HG03039 (cell line): ENCODE measurements around the gene TARS2.

Experiments used
- ATAC-seq: cut with Tn5 transposase; IDR thresholded peaks from one replicate; pipeline ENCODE4 v1.9.1; 2021; ENCODE audit warnings: mild to moderate bottlenecking, moderate library complexity; ENCODE audit not compliant: unreplicated experiment

TARS2 gene, protein sequence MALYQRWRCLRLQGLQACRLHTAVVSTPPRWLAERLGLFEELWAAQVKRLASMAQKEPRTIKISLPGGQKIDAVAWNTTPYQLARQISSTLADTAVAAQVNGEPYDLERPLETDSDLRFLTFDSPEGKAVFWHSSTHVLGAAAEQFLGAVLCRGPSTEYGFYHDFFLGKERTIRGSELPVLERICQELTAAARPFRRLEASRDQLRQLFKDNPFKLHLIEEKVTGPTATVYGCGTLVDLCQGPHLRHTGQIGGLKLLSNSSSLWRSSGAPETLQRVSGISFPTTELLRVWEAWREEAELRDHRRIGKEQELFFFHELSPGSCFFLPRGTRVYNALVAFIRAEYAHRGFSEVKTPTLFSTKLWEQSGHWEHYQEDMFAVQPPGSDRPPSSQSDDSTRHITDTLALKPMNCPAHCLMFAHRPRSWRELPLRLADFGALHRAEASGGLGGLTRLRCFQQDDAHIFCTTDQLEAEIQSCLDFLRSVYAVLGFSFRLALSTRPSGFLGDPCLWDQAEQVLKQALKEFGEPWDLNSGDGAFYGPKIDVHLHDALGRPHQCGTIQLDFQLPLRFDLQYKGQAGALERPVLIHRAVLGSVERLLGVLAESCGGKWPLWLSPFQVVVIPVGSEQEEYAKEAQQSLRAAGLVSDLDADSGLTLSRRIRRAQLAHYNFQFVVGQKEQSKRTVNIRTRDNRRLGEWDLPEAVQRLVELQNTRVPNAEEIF

DNA sequence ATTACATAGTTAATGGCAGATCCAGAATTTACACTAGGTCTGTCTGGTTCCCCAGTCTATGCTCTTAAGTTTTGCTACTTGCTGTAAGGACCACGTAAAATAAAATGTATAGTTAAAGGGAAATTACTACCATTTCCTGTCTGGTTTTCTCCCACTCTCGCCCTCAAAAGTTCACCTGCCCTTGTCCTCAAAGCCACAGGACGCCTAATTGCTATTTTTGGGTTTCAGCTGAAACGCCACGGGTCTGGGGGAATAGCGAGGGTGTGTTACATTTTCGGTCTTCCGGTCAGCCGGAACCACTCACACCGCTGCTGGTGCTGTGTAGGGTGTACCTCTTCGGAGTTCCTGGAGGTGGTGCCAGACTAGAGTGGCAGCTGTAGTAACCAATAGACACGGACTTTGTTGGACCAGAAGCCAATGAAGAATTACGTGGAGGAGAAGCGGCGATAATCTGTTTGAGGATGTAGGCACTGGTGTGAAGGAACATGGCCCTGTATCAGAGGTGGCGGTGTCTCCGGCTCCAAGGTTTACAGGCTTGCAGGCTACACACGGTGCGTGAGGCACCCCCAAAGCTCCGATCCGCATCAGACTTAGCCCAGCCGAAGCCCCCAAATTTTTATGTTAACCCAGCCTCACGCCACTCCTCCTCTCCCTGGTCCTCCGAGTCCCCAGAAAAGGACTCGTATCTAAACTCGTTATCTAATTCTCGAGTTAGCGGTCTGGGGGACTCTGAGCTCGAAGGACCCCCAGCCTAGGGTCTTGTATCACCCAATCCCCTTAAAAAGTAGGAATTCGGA, at the start of gene TARS2:
Gene TARS2, plus strand, starts transcription at position 454 of the 797 bp plus-strand sequence. Its CDS starts 32 bp downstream, at position 486.
- ATAC-seq = peak; percentile 99

DNA sequence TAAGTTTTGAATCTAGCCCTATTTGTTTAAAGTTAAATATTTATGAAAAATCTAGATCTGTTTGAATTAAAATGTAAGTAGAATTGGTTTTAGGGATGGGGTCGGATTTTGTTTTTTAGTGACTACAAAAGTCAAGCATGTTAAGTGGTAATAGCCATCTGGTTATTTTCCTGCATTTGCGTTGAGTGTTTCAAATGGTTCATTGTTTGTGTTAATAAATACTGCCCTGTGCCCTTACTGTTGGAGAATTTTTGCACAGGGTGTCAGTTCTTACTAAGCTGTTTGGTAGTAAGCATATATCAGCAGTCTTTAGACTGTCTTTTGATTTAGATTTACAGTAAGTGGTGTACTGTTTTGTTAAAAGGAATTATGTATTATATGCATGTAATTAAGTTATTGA, 46.1 kb upstream of the TARS2 start:
- no peak for ATAC-seq

DNA sequence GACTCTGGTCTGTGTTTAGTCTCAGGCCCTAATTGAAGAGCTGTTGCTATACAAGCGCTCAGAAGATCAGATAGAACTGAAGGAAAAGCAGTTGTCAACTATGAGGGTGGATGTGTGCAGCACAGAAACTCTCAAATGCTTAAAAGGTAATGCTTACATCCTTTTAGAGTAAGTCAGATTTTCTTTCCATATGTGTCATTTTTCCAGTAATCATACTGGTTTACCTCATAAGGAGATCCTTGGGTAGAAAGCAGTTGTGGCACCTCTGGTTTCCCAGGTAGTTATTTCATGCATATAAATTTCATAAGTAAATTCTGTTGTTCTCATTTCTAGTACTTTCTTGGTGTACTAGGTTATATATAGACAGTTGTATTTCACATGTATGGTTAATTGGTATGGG, 43.0 kb upstream of the TARS2 start:
- no peak for ATAC-seq

DNA sequence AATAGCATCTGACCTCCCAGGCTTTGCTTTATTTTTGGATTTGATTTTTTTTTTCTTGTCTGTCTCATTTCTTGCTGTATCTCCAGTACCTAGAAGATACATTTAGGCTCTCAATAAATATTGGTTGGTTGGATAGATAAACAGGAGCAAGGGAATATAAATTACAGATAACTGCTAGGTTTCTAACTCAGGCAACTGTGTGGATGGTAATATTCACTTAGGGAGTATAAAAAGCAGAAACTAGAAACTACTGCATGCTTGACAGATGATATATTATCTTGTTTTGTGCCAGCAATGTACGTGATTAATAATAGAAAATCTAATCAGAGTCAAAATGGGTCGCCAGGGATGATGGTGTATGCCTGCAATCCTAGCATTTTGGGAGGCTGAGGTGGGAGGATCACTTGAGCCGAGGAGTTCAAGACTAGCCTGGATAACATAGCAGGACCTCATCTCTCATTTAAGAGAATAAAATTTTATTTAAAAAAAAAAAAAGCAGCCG, 31.0 kb upstream of the TARS2 start:
- ATAC-seq = no peak

DNA sequence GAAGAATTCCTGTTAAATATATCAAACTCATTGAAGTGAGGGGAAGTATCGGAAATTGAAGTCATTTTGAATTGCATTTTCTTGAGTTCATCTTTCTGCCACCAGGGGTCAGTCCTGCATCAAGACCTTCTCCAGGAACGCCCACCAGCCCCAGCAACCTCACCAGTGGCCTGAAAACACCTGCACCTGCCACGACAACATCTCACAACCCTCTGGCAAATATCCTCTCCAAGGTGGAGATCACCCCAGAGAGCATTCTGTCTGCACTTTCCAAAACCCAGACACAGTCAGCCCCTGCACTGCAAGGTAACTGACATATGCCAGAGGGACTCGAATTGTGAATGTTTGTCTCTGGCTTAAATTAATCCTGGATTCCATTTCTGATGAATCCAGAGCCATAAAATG, 22.8 kb upstream of the TARS2 start:
- ATAC-seq = no peak

DNA sequence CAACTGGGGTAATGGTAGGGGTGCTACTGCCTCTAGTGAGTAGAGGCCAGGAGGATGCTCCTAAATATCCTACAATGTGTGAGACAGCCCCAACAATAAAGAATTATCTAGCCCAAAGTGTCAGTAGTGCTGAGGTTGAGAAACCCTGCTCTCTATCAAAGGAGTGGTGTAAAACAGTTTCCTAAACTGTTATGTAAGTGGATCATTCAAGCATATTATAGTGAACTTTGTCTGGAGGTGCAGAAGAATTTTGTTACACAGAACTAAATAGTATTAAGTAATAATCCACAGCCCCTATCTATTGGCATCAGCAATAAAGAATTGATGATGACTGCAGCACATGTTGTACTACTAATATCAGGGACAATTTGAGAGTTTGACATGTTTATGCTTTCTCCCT, 20.3 kb upstream of the TARS2 start:
- ATAC-seq = no peak

DNA sequence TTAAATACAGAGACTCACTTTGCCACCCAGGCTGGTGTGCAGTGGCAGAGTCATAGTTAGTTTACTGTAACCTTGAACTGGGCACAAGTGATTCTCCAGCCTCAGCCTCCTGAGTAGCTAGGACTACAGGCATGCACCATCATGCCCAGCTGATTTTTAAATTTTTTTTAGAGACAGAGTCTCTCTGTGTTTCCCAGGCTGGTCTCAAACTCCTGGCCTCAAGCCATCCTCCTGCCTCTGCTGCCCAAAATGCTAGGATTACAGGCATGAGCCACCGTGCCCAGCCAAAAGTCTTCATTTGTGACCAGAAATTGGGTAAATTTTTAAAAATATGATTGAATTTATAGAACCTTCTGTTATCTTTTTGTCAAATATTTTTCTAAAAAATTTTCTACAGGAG, 17.9 kb upstream of the TARS2 start:
- no peak for ATAC-seq

DNA sequence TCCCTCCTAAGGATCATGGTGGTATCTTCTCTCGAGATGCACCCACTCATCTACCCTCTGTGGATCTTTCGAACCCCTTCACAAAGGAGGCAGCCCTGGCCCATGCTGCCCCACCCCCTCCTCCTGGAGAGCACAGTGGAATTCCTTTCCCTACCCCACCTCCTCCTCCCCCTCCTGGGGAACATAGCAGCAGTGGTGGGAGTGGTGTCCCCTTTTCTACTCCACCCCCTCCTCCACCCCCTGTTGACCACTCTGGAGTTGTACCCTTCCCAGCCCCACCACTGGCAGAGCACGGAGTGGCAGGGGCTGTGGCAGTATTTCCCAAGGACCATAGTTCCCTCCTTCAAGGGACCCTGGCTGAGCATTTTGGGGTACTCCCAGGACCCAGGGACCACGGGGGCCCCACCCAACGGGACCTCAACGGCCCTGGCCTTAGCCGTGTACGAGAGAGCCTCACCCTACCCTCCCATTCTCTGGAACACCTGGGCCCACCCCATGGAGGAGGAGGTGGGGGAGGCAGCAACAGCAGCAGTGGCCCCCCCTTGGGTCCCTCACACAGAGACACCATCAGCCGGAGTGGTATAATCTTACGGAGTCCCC, 14.5 kb upstream of the TARS2 start:
- ATAC-seq = no peak

DNA sequence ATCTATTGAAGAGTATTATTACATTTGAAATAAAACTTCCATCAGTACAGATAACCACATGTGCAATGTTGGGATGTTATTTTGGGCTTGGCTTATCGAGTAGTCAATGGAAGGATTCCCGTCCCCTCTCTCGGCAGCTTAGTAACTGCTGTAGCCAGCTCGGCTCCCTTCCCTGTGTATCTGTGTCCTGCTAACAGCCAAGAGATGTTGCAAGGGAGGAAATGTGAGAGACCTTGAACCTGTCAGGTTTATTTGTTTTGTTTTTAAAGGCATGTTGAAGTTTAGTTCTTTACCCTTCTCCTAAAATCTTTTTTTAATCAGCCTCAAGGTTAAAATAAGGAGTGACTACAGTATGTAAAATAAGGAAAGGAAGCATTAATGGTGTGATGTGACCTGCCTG, 13.6 kb upstream of the TARS2 start:
- ATAC-seq = no peak

DNA sequence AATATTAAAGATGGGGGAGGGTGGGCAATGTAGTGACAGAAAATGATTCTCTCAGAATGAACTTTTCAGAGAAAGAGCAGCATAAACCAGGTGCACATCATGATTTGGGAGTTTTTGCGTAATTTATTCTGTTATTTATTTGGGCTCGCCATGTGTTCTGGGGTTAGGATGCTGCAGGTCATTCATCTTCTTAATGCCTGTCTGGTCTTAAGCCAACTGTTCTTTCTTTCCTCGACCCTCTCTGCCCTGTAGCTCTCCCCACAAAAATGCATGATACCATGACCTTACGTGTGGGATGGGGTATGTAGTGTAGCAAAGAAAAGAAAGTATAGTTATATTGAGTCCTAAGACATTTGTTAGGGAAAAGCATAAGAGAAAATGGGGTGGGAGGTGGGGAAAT, 12.3 kb upstream of the TARS2 start:
- ATAC-seq = no peak

DNA sequence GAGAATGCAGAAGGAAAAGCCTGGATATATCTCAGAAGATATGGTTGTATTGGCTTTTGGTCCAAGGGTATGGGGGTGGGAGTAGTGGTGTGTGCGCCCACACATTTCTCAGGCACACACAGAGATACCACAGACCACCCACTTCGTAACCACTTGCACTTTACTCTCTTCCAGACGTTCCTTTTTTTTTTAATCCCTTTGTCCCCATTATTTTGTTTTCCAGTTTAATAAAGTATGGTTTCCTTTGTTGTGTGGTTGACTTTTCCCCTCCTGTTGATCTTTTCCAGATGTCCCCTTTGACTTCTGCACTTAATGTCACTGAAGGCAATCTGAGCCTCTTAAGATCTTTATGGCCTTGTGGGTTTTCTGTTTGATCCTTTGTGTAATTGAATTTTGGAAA, 10.5 kb upstream of the TARS2 start:
- no peak for ATAC-seq

DNA sequence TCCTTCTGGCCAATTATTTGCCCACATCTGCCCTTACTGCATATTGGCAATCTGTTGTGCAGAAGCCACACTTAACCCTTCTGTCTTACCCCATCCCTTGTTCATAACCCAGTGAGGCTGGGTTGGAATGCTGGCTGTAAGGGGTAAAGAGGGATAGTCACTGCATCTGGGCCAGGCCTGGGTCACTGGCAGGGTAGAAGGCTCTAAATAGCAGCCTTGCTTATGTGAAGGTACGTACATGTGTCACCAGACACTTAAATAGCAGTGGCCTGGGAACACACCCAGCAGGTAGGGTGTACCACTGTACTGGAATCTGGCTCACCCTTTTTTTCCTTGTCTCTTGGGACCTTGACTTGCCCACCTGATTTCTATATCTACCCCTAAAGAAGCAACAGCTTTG, 9.9 kb upstream of the TARS2 start:
- ATAC-seq = no peak

DNA sequence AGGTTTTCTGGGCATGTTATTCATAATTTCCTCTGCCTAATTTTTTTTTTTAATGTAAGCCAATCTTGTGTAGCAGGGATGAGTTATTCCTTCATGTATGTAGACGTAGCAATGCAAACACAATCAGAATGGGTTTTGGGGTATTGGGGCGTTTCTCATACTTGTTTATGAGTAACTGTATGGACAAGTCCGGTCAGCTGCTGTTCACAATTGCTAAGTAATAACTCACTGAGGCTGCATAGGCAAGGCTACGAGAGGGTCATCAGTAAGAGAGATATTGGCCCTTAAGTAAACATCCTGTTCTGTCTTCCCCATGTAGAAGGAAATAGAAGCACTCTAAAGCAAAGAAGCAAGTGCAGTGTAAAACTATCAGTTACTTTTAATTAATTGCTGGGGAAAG, 9.5 kb upstream of the TARS2 start:
- ATAC-seq = no peak

DNA sequence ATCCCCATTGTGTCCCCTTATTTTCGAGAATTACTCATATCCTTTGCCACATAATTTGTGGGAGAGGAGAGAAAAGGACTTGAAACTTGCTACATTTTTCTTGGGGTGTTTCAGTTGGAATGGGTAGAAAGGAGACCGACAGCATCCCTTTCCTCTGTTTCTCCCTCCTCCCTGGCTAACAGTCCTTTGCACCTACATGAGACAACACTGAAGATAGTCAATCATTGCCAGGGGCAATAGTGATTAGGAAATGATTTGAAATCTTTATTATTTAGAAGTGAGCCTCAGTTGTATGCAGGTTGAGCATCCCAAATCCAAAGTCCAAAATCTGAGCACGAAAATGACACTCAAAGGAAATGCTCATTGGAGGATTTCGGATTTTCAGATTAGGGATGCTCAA, 7.8 kb upstream of the TARS2 start:
- ATAC-seq = no peak

DNA sequence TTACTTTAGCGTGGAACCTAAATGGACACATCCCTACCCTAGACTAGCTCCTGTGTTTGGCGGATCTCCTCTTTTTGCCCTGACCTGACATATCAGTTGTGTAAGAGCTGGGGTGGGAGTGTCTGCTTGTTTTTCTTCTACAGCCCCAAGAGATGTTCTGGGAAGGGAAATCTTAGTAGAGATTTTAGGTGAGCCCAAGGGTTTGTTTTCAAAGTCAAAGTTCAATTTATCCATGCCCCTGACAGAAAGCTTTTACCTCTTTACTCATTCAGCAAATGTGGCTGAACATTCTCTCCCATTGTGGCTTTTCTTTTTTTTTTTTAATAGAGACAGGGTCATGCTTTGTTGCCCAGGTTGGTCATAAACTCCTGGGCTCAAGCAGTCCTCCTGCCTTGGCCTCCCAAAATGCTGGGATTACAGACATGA, 7.3 kb upstream of the TARS2 start:
- no peak for ATAC-seq

DNA sequence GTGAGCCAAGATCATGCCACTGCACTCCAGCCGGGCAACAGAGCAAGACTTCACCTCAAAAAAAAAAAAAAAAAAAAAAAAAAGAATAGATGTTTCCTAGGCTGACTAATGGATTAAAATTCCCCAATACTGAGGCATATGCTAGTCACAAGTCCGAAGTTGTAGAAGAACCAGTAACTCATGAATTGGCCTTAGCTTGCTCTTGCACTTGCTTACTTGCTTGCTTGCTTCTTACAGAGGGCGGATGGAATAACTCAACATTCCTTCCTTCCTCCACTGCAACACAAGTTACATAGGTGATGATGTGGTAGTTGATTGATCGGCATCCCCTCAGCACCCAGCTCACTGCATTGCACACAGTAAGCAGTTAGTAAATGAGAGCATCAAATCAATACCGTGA, 2.8 kb upstream of the TARS2 start:
- no peak for ATAC-seq

DNA sequence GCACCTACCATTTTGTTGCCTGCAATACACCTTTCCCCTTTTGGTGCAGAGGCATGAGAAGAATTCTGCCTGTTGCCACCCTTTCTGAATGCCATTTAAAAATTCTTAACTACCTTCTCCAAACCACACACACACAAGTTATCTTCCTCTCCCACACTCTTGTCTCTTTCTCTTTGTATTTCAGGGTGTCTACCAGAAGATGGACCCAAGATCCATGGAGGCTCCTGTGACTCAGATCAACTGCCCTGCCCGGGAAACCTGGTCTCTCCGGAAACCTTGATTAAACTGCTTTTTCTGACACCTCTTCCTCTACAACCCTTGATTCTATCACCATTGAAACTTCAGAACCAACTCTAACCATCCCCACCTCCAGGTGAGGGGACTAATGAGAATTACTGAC, 2.4 kb upstream of the TARS2 start:
- ATAC-seq = no peak

DNA sequence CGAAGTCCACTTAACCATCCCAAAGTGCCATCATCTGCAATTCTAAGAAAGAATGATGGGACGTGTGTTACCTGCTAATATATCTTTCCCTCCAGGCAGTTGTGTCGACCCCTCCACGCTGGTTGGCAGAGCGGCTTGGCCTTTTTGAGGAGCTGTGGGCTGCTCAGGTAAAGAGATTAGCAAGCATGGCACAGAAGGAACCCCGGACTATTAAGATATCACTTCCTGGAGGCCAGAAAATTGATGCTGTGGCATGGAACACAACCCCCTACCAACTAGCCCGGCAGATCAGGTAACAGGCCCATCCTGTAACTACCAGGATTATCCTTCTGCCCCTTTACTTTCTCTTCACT, 520 bp downstream of the TARS2 start:
- ATAC-seq = no peak

DNA sequence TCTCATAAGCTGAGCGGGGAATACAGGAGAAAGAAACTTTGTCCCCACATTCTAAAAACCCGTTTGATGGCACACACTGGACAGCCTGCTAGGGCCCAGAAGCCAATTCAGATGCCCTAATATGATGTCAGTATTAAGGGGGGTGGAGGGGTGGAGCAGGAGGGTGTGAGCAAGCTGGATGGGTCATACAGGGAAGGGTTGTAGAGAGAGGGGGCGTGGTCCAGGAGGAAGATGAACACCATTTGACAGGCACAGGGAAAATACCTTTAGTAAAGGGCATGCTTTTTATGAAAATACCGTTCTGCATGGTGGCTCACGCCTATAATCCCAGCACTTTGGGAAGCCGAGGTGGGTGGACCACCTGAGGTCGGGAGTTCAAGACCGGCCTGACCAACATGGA, 6.0 kb downstream of the TARS2 start:
- no peak for ATAC-seq

DNA sequence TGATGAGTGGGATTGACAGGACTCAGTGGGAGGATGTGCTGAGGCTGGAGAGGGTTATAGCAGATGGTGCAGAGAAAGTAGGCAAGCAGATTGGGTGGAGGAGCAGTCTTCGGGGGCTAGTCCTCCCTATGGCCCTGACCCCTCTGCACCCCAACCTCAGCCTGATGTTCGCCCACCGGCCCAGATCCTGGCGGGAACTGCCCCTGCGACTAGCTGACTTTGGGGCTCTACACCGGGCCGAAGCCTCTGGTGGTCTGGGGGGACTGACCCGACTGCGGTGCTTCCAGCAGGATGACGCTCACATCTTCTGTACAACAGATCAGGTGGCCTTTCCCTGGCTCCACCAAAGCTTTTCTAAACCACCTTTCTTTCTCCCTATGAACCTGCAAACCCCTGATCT, 11.1 kb downstream of the TARS2 start:
- ATAC-seq = no peak

DNA sequence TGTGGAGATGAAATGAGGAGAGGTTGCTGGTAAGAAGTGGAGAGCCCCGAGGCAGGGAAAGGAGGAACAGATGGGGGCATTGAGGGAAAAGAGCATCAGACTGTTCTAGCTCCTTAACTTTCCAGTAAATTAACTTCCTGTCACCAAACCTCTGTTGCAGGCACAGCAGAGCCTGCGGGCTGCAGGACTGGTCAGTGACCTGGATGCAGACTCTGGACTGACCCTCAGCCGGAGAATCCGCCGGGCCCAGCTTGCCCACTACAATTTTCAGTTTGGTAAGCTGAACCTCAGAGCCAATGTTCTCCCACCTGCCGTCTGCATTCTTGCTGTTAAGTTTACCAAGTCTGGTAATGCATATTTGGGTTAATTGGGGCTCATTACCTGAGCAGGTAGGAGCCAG, 18.2 kb downstream of the TARS2 start:
- no peak for ATAC-seq
